T-cell (primary cell): ENCODE data around the gene RNF32. TPM values are rescaled to one million over a fixed set of nuclear protein-coding genes. Genes with fewer than 3 reads are reported as not detected.

Experiments used
- ATAC-seq, 4 experiments: fragments of 200-7000 bp in 3 of 4; fragments of 150-1000 bp in 1 of 4; cut with Tn5 transposase; replicated peaks in 1 of 4; 1 replicate in 3 of 4; 2 replicates in 1 of 4; pipeline ENCODE4 v1.10.0; 2021; ENCODE audit warnings: moderate library complexity in 3 of 4, mild to moderate bottlenecking in 2 of 4, moderate number of reproducible peaks in 1 of 4
- CTCF ChIA-PET, 2 donors: fragments of 300-600 bp; sonication (Branson Sonifier 250); formaldehyde crosslinking; loops; one replicate each; lab custom pipeline; 2022; ENCODE audit warnings: antibody characterized with exemption in 2 of 2; lab: Charles Lee
- POLR2A ChIA-PET, 2 donors: fragments of 300-600 bp; sonication (Branson Sonifier 250); formaldehyde crosslinking; loops; one replicate each; lab custom pipeline; 2022; ENCODE audit warnings: antibody characterized with exemption in 2 of 2; lab: Charles Lee
- DNase-seq, 35 experiments: peaks; one replicate each; pipeline versions ENCODE4 v3.0.0 to v3.0.0-alpha.2; 2013 to 2023
- H3K27ac ChIP-seq: one replicate; pipeline ENCODE4 v1.5.1; 2013; ENCODE audit warnings: low read length
- H3K27me3 ChIP-seq, 2 experiments: replicated peaks in 1 of 2; 1 replicate in 1 of 2; 2 replicates in 1 of 2; pipeline versions ENCODE4 v1.6.1 to v1.7.0; 2013; ENCODE audit warnings: low read length in 1 of 2, mixed read lengths in 1 of 2; ENCODE audit not compliant: control insufficient read depth in 2 of 2, insufficient read depth in 2 of 2; ENCODE audit errors: extremely low read depth in 1 of 2
- H3K36me3 ChIP-seq, 2 donors: 1 replicate in 1 of 2; 2 replicates in 1 of 2; pipeline versions ENCODE4 v1.6.1 to v1.7.0; 2013; ENCODE audit warnings: low read length in 1 of 2; ENCODE audit not compliant: control insufficient read depth in 2 of 2, insufficient read depth in 1 of 2; ENCODE audit errors: extremely low read depth in 1 of 2
- H3K4me1 ChIP-seq, 2 experiments: 1 replicate in 1 of 2; 2 replicates in 1 of 2; pipeline versions ENCODE4 v1.6.1 to v1.7.0; 2013; ENCODE audit warnings: low read length in 2 of 2, mixed read lengths in 1 of 2; ENCODE audit not compliant: insufficient read depth in 2 of 2, control insufficient read depth in 1 of 2; ENCODE audit errors: extremely low read depth in 1 of 2
- H3K4me3 ChIP-seq, 2 donors: 1 replicate in 1 of 2; 2 replicates in 1 of 2; pipeline versions ENCODE4 v1.5.1 to v1.7.0; 2013; ENCODE audit warnings: mild to moderate bottlenecking in 2 of 2, low read length in 1 of 2, moderate library complexity in 1 of 2; ENCODE audit not compliant: control insufficient read depth in 1 of 2; ENCODE audit errors: extremely low read depth in 1 of 2
- H3K9me3 ChIP-seq: 2 replicates; pipeline ENCODE4 v1.7.0; 2013
- H3K27ac Mint-ChIP-seq, 2 donors: one replicate each; pipeline ENCODE4 v1.8.0; 2020 to 2021; ENCODE audit warnings: mild to moderate bottlenecking in 2 of 2, mixed read lengths in 2 of 2
- H3K27me3 Mint-ChIP-seq, 2 donors: one replicate each; pipeline ENCODE4 v1.8.0; 2021 to 2022; ENCODE audit warnings: mixed read lengths in 2 of 2
- H3K36me3 Mint-ChIP-seq: one replicate; pipeline ENCODE4 v1.8.0; 2021; ENCODE audit warnings: mixed read lengths
- H3K4me1 Mint-ChIP-seq, 3 donors: one replicate each; pipeline ENCODE4 v1.8.0; 2020 to 2022; ENCODE audit warnings: mixed read lengths in 3 of 3, mild to moderate bottlenecking in 1 of 3
- H3K4me3 Mint-ChIP-seq, 3 donors: one replicate each; pipeline ENCODE4 v1.8.0; 2020 to 2022; ENCODE audit warnings: mild to moderate bottlenecking in 3 of 3, mixed read lengths in 3 of 3, moderate library complexity in 3 of 3
- H3K9me3 Mint-ChIP-seq, 3 donors: one replicate each; pipeline ENCODE4 v1.8.0; 2020 to 2022; ENCODE audit warnings: mixed read lengths in 3 of 3
- WGBS: methylation state at CpG from one replicate; pipeline ENCODE4 v1.1.5; 2013; ENCODE audit warnings: missing lambda C conversion rate; ENCODE audit not compliant: insufficient coverage; 5-methylcytosine and 5-hydroxymethylcytosine counted together
- total RNA-seq, 35 experiments: library from RNA in 6 of 35; stranded (reverse) in 6 of 35; fragments of 120-200 nt in 1 of 35; gene quantifications; one replicate each; pipeline versions ENCODE4 v1.2.1 to v1.2.4 and lab custom pipeline; 2013 to 2026

Gene RNF32
- total RNA-seq, 5 donors from 2014 or later (not counting 1 experiment from before 2014, with no cell fraction given): 0.41 to 1.4 (median 1.1) TPM; not detected in 1

DNA sequence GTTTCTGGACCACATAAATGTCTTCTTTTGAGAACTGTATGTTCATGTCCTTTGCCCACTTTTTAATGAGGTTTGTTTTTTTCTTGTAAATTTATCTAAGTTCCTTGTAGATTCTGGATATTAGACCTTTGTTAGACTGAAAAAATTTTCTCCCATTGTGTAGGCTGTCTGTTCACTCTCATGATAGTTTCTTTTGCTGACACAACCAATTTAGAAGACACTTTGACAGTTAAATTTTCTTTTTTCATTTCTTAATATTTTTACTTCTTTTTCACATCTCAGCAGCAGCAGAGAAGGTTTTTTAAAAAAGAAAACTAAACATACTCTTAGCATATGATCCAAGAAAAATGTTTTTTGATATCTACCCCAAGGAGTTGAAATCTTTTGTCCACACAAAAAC lies 61.8 kb downstream of the RNF32 start:
- DNase-seq (no peak), ATAC-seq (no peak)
- no peaks in the 10 kb centered on the region for H3K27me3 ChIP-seq
- H3K9me3 Mint-ChIP-seq: peaks cover 15 to 30% (median 21%) of the 10 kb centered on the region in 3 donors
- H3K27me3 Mint-ChIP-seq: no peaks in the 10 kb centered on the region
- H3K4me1 Mint-ChIP-seq: peaks cover 0 to 11% (median 7%) of the 10 kb centered on the region in 3 donors
- H3K4me3 ChIP-seq: no peak overlapping the region
- CTCF ChIA-PET: no interaction called here
- POLR2A ChIA-PET: no interaction called here
- peaks cover 82% of the 10 kb centered on the region for H3K36me3 Mint-ChIP-seq
- H3K4me1 ChIP-seq: no peaks in the 10 kb centered on the region
- no peak overlapping the region for H3K27ac Mint-ChIP-seq
- H3K27ac ChIP-seq: no peak overlapping the region
- no peaks in the 10 kb centered on the region for H3K9me3 ChIP-seq
- H3K4me3 Mint-ChIP-seq: no peak overlapping the region
- H3K36me3 ChIP-seq: peaks cover 0 to 3% of the 10 kb centered on the region in 2 donors

DNA sequence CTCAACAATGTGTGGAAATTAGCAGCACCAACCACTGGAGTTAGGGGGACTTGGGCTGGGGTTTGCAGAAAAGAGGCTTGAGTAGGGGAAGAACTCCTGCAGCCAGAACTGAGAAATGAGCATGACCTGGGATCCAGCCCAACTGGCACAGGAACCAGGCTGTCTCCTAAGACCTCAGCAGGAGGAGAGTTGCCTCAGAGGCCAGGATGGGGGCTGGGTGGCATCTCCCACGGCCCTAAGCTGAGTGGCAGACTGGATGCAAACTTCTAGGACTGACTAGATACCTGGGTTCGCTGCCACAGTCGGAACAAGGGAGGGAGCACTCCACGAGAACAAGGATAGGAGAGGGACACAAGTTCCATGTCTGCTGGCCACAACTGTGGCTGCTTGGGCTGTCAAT lies 62.6 kb downstream of the RNF32 start:
- POLR2A ChIA-PET: no interaction called here
- WGBS: 97% methylated on average over 4 of the region's 4 CpGs
- no peak for ATAC-seq
- H3K27ac Mint-ChIP-seq: no peak overlapping the region
- H3K4me3 ChIP-seq: no peak overlapping the region
- H3K4me3 Mint-ChIP-seq: no peak overlapping the region
- H3K36me3 ChIP-seq: peaks cover 0 to 3% of the 10 kb centered on the region in 2 donors
- H3K4me1 ChIP-seq: no peaks in the 10 kb centered on the region
- no peaks in the 10 kb centered on the region for H3K27me3 Mint-ChIP-seq
- H3K9me3 ChIP-seq: no peaks in the 10 kb centered on the region
- H3K27ac ChIP-seq: no peak overlapping the region
- H3K36me3 Mint-ChIP-seq: peaks cover 82% of the 10 kb centered on the region
- DNase-seq: no peak
- CTCF ChIA-PET: no interaction called here
- H3K27me3 ChIP-seq: no peaks in the 10 kb centered on the region
- peaks cover 0 to 13% (median 10%) of the 10 kb centered on the region in 3 donors for H3K4me1 Mint-ChIP-seq
- H3K9me3 Mint-ChIP-seq: peaks cover 15 to 30% (median 17%) of the 10 kb centered on the region in 3 donors

DNA sequence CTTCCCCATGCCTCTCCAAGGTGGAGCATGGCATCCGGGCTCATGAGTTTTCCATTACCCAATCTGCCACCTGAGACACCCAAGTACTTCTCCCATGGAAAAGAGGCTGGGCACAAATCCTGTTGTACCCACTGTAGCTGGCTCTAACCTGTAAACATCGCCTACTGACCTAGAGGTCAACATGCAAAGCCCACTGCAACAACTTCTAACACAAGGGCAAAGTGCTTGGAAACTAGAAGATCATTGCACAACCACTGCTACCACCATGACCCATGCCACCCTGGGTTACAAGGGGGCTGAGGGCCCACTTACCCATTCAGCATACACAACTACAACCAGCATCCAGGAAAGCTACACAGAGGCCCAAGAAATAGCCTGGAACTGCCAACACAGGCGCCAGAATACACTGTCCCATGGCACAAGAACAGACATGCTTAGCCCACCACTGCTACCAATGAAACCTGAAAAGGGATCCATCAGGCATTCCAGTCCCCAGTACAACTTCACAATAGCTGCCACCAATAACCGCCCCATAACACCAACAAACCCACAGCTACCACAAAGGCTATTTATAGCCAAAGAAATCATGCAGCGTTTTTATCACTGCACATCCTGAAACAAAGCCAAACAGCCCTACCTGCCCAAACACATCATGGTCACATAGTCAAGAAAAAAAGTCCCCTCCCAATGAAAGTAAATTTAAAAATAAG lies 63.4 kb downstream of the RNF32 start:
- Mint-ChIP-seq H3K27ac (no peak overlapping the region), H3K4me1 (peaks cover 0 to 13% (median 10%) of the 10 kb centered on the region in 3 donors), H3K27me3 (no peaks in the 10 kb centered on the region), H3K36me3 (peaks cover 81% of the 10 kb centered on the region), H3K4me3 (no peak overlapping the region), H3K9me3 (peaks cover 15 to 34% (median 20%) of the 10 kb centered on the region in 3 donors)
- DNase-seq (no peak), ATAC-seq (no peak)
- H3K4me1 ChIP-seq: no peaks in the 10 kb centered on the region
- no peak overlapping the region for H3K27ac ChIP-seq
- H3K9me3 ChIP-seq: no peaks in the 10 kb centered on the region
- ChIA-PET CTCF (interaction anchor here in 1 of 2 donors (0.7 kb wide), 1 partner anchor 362 kb away, joined by 5 read pairs; no protein-coding TSS in a partner anchor), POLR2A (interaction anchor here (0.6 to 0.7 kb wide), 3 partner anchors 17 to 929 kb away, joined by 3 to 6 read pairs (median 6); no protein-coding TSS in a partner anchor)
- WGBS: 76% methylated on average over 5 of the region's 5 CpGs
- no peaks in the 10 kb centered on the region for H3K27me3 ChIP-seq
- no peak overlapping the region for H3K4me3 ChIP-seq
- peaks cover 0 to 3% of the 10 kb centered on the region in 2 donors for H3K36me3 ChIP-seq

DNA sequence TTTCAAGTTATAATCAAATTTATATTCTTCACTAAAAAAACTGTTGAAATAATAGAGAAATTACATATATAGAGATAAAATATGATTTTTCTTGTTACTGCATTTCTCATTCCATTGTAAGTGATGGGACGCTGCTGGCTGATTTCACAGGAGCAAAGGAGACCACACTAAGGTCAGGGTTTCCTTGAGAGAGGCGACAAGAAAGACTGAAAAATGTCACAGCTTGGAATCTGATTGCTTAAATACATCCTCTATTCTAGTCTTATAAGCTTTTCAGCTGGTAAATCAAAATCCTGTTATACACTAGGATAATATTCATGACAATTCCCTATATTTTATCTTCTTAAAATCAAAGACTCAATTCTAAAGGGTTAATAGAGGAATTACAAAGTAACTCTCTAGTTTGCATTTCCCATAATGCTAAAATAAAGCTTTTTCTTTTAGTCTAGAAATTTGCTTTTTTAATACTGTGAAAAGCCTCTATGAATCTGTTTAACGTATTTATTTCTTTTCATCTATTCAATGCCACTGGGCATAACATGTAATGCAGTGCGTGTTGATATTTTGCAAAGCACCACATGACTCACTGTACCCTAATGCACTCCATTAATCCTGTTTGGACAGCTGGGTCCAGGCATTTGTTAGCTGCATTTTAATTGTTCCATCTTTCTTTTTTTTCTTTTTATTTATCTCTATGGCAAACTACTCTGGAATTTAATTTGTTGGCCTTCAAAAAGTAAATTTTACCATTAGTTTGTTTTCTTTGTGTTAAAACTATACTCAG lies 81.7 kb downstream of the RNF32 start:
- ChIA-PET CTCF (no interaction called here), POLR2A (no interaction called here)
- no peaks in the 10 kb centered on the region for H3K4me1 ChIP-seq
- H3K27ac ChIP-seq: no peak overlapping the region
- H3K4me3 ChIP-seq: no peak overlapping the region
- no peak overlapping the region for H3K27ac Mint-ChIP-seq
- H3K27me3 ChIP-seq: no peaks in the 10 kb centered on the region
- DNase-seq (no peak), ATAC-seq (no peak)
- peaks cover 0 to under 1% (median 0%) of the 10 kb centered on the region in 3 donors for H3K4me1 Mint-ChIP-seq
- H3K36me3 ChIP-seq: peaks cover 5 to 7% of the 10 kb centered on the region in 2 donors
- no peaks in the 10 kb centered on the region for H3K9me3 Mint-ChIP-seq
- H3K9me3 ChIP-seq: no peaks in the 10 kb centered on the region
- H3K4me3 Mint-ChIP-seq: no peak overlapping the region
- H3K36me3 Mint-ChIP-seq: peaks cover 41% of the 10 kb centered on the region
- no peaks in the 10 kb centered on the region for H3K27me3 Mint-ChIP-seq
- 100% methylated on average over 2 of the region's 4 CpGs for WGBS

DNA sequence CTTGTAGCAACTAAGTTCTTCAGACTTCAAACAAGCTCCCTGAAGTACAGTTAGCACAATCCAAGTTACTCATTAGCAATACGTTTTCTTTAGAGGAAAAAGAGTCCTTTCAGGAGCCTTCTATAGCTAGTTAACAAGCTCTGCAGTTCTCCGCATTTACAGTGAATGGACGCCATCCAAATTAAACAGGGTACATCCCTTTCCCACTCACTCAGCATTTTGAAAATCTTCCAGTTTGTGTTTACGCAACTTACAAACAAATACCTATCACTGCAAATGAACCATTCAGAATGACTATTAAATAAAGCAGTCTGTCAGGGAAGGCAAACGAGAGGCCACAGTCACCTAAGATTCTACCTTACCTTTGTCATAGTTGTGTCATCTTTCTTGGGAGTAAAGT lies 84.5 kb downstream of the RNF32 start:
- POLR2A ChIA-PET: interaction anchor here in 1 of 2 donors (0.6 kb wide), 1 partner anchor 10 kb away, joined by 3 read pairs; no protein-coding TSS in a partner anchor
- CTCF ChIA-PET: interaction anchor here in 1 of 2 donors (0.5 kb wide), 1 partner anchor 134 kb away, joined by 3 read pairs; no protein-coding TSS in a partner anchor
- peaks cover 0 to 4% (median 0%) of the 10 kb centered on the region in 3 donors for H3K4me1 Mint-ChIP-seq
- H3K9me3 Mint-ChIP-seq: no peaks in the 10 kb centered on the region
- H3K9me3 ChIP-seq: no peaks in the 10 kb centered on the region
- no peak for ATAC-seq
- H3K36me3 ChIP-seq: peaks cover 5 to 7% of the 10 kb centered on the region in 2 donors
- no peak overlapping the region for H3K4me3 ChIP-seq
- H3K36me3 Mint-ChIP-seq: peaks cover 40% of the 10 kb centered on the region
- no peaks in the 10 kb centered on the region for H3K27me3 Mint-ChIP-seq
- no peaks in the 10 kb centered on the region for H3K27me3 ChIP-seq
- no peak overlapping the region for H3K27ac ChIP-seq
- no peak for DNase-seq
- H3K4me1 ChIP-seq: no peaks in the 10 kb centered on the region
- no peak overlapping the region for H3K27ac Mint-ChIP-seq
- no peak overlapping the region for H3K4me3 Mint-ChIP-seq
- WGBS: 100% methylated on average over 2 of the region's 5 CpGs

DNA sequence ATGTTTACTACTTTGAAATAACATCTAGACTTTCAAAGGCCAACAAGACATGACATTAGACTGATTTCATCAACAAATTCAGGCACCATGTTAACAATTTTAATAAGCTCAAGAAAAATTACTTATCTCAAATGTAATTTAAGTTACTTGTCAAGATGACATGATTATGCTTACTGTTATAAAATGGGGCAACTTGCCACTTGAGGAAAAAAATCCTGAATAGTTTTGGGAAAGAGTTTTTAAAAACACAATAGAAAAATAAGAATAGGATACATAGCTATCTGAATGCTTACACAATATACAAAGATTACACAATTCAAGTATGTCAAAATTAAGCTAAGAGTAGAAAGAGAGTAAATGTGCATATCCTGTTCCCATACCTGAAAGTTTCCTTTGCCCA lies 85.4 kb downstream of the RNF32 start:
- Histone ChIP-seq H3K27ac (no peak overlapping the region), H3K4me1 (no peaks in the 10 kb centered on the region), H3K27me3 (no peaks in the 10 kb centered on the region), H3K9me3 (no peaks in the 10 kb centered on the region), H3K36me3 (peaks cover 5 to 7% of the 10 kb centered on the region in 2 donors), H3K4me3 (no peak overlapping the region)
- Mint-ChIP-seq H3K36me3 (peaks cover 41% of the 10 kb centered on the region), H3K27me3 (no peaks in the 10 kb centered on the region), H3K9me3 (no peaks in the 10 kb centered on the region), H3K4me1 (peaks cover 0 to 4% (median 0%) of the 10 kb centered on the region in 3 donors), H3K4me3 (no peak overlapping the region), H3K27ac (no peak overlapping the region)
- ChIA-PET CTCF (interaction anchor here in 1 of 2 donors (0.5 to 0.6 kb wide), 2 partner anchors 70 to 931 kb away, joined by 3 read pairs; no protein-coding TSS in a partner anchor), POLR2A (no interaction called here)
- no peak for ATAC-seq
- DNase-seq: no peak
